Activated CD4-positive, alpha-beta T cell treated with anti-CD3 and anti-CD28 coated beads for 36 hours (primary cell): ENCODE data around the gene NWD2. TPM values are rescaled to one million over a fixed set of nuclear protein-coding genes. Genes with fewer than 3 reads are reported as not detected.

Experiments
- ATAC-seq: fragments of 200-7000 bp; cut with Tn5 transposase; one replicate; pipeline ENCODE4 v1.10.0; 2021; ENCODE audit warnings: mild to moderate bottlenecking, moderate library complexity
- CTCF ChIA-PET: fragments of 350-600 bp; sonication (Branson Sonifier 250); formaldehyde crosslinking; loops from one replicate; lab custom pipeline; 2021; ENCODE audit warnings: antibody characterized with exemption; lab: Charles Lee
- POLR2A ChIA-PET: fragments of 350-600 bp; sonication (Branson Sonifier 250); formaldehyde crosslinking; loops from one replicate; lab custom pipeline; 2021; ENCODE audit warnings: antibody characterized with exemption, inconsistent platforms; lab: Charles Lee
- DNase-seq: peaks from one replicate; pipeline ENCODE4 v3.0.0-alpha.2; 2020
- H3K27ac Mint-ChIP-seq: one replicate; pipeline ENCODE4 v1.8.0; 2021; ENCODE audit warnings: mixed read lengths
- H3K27me3 Mint-ChIP-seq: one replicate; pipeline ENCODE4 v1.8.0; 2021; ENCODE audit warnings: mixed read lengths
- H3K36me3 Mint-ChIP-seq: one replicate; pipeline ENCODE4 v1.8.0; 2021; ENCODE audit warnings: low read depth, mixed read lengths
- H3K4me1 Mint-ChIP-seq: one replicate; pipeline ENCODE4 v1.8.0; 2021; ENCODE audit warnings: mixed read lengths
- H3K4me3 Mint-ChIP-seq: one replicate; pipeline ENCODE4 v1.8.0; 2021; ENCODE audit warnings: mild to moderate bottlenecking, moderate library complexity, mixed read lengths
- H3K9me3 Mint-ChIP-seq: one replicate; pipeline ENCODE4 v1.8.0; 2021; ENCODE audit warnings: low read depth, mixed read lengths
- intact Hi-C, 2 experiments: fragments of 100-400 bp; cut with DNase I in 1 of 2; cut with micrococcal nuclease in 1 of 2; formaldehyde crosslinking; loops; one replicate each; pipeline versions ENCODE4 v1.14.2 to v1.15.1; 2022 to 2024; cut with DNase I, micrococcal nuclease
- total RNA-seq, 2 experiments: library from RNA; stranded (reverse); gene quantifications; one replicate each; pipeline ENCODE4 v1.2.3, GENCODE V29; 2021

NWD2 gene
- total RNA-seq, 2 experiments from 2014 or later = not detected

DNA sequence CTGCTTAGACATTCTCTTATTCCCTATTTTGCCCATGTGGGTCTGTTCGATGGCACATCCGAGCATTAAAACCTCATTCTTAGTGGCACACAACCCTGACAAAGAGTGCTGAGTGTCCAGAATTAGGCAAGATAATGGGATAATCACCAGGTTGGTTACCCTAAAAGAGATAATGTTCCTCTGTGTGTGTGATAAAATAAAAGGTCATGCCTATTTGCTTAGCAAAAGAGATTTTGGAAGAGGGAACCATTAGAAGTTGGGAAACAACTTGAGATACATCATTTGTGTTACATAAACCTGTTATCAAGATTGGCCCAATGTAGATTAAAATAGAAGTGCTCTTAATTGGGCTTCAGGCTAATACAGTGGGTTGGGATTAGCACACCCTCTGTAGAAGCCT, 182.7 kb downstream of the NWD2 start:
- intact Hi-C loops = no loop called here
- H3K9me3 Mint-ChIP-seq = no peaks in the 10 kb centered on the region
- ChIA-PET CTCF (no interaction called here), POLR2A (no interaction called here)
- no peaks in the 10 kb centered on the region for H3K36me3 Mint-ChIP-seq
- no peak overlapping the region for H3K4me3 Mint-ChIP-seq
- no peak overlapping the region for H3K27ac Mint-ChIP-seq
- peaks cover 26% of the 10 kb centered on the region for H3K27me3 Mint-ChIP-seq
- no peaks in the 10 kb centered on the region for H3K4me1 Mint-ChIP-seq
- no peak for ATAC-seq
- no peak for DNase-seq

GRCh38 chr4:37429906-37430305, 185.4 kb downstream of the NWD2 start:
- intact Hi-C loops = no loop called here
- DNase-seq = no peak
- ChIA-PET CTCF (no interaction called here), POLR2A (no interaction called here)
- ATAC-seq = no peak
- no peaks in the 10 kb centered on the region for H3K36me3 Mint-ChIP-seq
- no peaks in the 10 kb centered on the region for H3K4me1 Mint-ChIP-seq
- H3K9me3 Mint-ChIP-seq = no peaks in the 10 kb centered on the region
- peaks cover 25% of the 10 kb centered on the region for H3K27me3 Mint-ChIP-seq
- H3K27ac Mint-ChIP-seq = no peak overlapping the region
- H3K4me3 Mint-ChIP-seq = no peak overlapping the region

DNA sequence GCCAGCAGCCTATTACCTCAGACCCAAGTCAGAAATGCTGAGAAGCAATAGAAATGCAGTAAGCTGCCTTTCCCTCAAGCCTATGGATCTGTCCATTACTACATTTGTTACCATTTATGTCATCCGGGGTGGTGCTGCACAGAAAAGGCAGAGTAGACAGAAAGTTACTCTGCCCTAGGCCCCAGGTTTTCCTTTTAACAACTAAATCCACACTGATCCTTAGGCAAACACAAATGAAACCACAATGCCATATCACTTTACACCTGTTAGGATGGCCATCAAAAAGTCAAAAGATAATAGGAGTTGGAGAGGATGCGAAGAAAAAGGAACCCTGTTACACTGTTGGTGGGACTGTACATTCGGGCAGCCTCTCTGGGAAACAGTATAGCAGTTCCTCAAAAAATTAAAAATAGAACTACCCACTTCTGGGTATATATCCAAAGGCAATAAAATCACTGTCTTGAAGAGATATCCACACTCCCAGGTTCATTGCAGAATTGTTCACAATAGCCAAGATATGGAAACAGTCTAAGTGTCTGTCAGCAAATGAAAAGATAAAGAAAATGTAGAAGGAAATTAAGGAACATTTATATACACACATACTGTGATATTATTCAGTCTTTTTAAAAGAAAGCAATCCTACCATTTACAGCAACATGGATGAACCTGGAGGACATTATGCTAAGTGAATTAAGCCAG, 186.3 kb downstream of the NWD2 start:
- intact Hi-C loops = no loop called here
- Mint-ChIP-seq H3K9me3 (no peaks in the 10 kb centered on the region), H3K27ac (no peak overlapping the region), H3K27me3 (peaks cover 24% of the 10 kb centered on the region), H3K4me3 (no peak overlapping the region), H3K4me1 (no peaks in the 10 kb centered on the region), H3K36me3 (no peaks in the 10 kb centered on the region)
- ChIA-PET POLR2A (no interaction called here), CTCF (interaction anchor here (1.2 to 1.6 kb wide), 2 partner anchors 23 to 135 kb away, joined by 3 to 6 read pairs; a partner anchor contains a TSS)
- ATAC-seq (no peak), DNase-seq (no peak)

GRCh38 chr4:37431417-37431743, 186.8 kb downstream of the NWD2 start:
- no peaks in the 10 kb centered on the region for H3K36me3 Mint-ChIP-seq
- peaks cover 23% of the 10 kb centered on the region for H3K27me3 Mint-ChIP-seq
- H3K4me3 Mint-ChIP-seq = no peak overlapping the region
- ChIA-PET POLR2A (no interaction called here), CTCF (interaction anchor here (1.2 to 1.6 kb wide), 2 partner anchors 22 to 135 kb away, joined by 3 to 6 read pairs; a partner anchor contains a TSS)
- no peaks in the 10 kb centered on the region for H3K4me1 Mint-ChIP-seq
- no peaks in the 10 kb centered on the region for H3K9me3 Mint-ChIP-seq
- intact Hi-C loops = no loop called here
- DNase-seq = no peak
- no peak overlapping the region for H3K27ac Mint-ChIP-seq
- ATAC-seq = no peak

- no peaks in the 10 kb centered on the region for H3K36me3 Mint-ChIP-seq
- CTCF ChIA-PET = interaction anchor here (0.7 to 1.4 kb wide), 2 partner anchors 9 to 18 kb away, joined by 3 to 4 read pairs; no protein-coding TSS in a partner anchor
Observed at GRCh38 chr4:37434469-37434868, 189.9 kb downstream of the NWD2 start.

DNA sequence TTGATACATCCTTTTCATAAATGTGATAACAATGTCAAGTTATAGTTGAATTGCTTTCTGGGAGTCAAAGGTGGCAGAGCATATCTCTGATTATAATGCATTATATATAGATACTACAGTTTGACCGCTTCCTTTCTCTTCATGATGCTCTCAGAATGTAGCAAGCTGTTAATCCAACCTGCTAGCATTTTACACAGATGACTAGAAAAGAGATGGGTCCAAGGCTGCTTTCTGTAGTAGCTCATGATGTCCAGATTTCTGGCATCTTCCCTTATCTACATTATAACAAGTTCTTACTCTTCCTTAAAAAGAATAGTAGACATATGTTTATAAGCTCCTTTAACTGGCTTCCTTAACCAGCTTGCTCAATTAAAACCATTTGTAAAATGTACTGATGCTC, 192.0 kb downstream of the NWD2 start:
- Mint-ChIP-seq H3K27me3 (peaks cover 16% of the 10 kb centered on the region), H3K36me3 (no peaks in the 10 kb centered on the region), H3K4me1 (no peaks in the 10 kb centered on the region), H3K27ac (no peak overlapping the region), H3K4me3 (no peak overlapping the region), H3K9me3 (no peaks in the 10 kb centered on the region)
- ATAC-seq (no peak), DNase-seq (no peak)
- CTCF ChIA-PET = interaction anchor here (0.7 to 1.1 kb wide), 3 partner anchors 11 to 167 kb away, joined by 3 read pairs; a partner anchor contains a TSS
- POLR2A ChIA-PET = no interaction called here
- intact Hi-C loops = no loop called here

More at GRCh38 chr4:37434469-37434868, 189.9 kb downstream of the NWD2 start:
- no peak for DNase-seq
- Mint-ChIP-seq H3K9me3 (no peaks in the 10 kb centered on the region), H3K27me3 (peaks cover 13% of the 10 kb centered on the region), H3K4me1 (no peaks in the 10 kb centered on the region), H3K27ac (no peak overlapping the region), H3K4me3 (no peak overlapping the region)
- ATAC-seq = no peak
- intact Hi-C loops = no loop called here
- POLR2A ChIA-PET = no interaction called here

DNA sequence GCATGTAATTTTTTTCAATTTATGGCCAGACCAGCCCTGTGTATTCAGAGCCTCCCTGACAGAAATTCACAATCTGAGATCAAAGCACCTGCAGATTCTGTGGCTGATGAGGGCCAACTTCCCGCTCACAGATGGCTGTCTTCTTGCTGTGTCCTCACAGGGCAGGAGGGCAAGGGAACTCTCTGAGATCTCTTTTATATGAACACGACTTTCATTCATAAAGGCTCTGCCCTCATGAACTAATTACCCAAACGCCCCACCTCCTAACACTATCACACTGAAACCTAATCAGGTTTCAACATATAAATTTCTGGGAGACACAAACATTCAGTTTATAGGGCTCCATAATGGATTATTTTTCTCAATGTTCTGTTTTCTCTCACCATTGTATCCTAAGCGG, 192.6 kb downstream of the NWD2 start:
- H3K27ac Mint-ChIP-seq = no peak overlapping the region
- intact Hi-C loops = no loop called here
- no peaks in the 10 kb centered on the region for H3K9me3 Mint-ChIP-seq
- DNase-seq (no peak), ATAC-seq (no peak)
- H3K27me3 Mint-ChIP-seq = peaks cover 17% of the 10 kb centered on the region
- no peaks in the 10 kb centered on the region for H3K4me1 Mint-ChIP-seq
- ChIA-PET POLR2A (no interaction called here), CTCF (interaction anchor here (0.7 kb wide), 1 partner anchor 17 kb away, joined by 3 read pairs; a partner anchor contains a TSS)
- no peak overlapping the region for H3K4me3 Mint-ChIP-seq
- H3K36me3 Mint-ChIP-seq = no peaks in the 10 kb centered on the region

GRCh38 chr4:37438564-37439279, 194.2 kb downstream of the NWD2 start:
- no peak overlapping the region for H3K4me3 Mint-ChIP-seq
- no peak for DNase-seq
- no peak for ATAC-seq
- CTCF ChIA-PET = interaction anchor here (0.6 kb wide), 1 partner anchor 246 kb away, joined by 3 read pairs; no protein-coding TSS in a partner anchor
- H3K4me1 Mint-ChIP-seq = no peaks in the 10 kb centered on the region
- H3K9me3 Mint-ChIP-seq = no peaks in the 10 kb centered on the region
- peaks cover 14% of the 10 kb centered on the region for H3K27me3 Mint-ChIP-seq
- POLR2A ChIA-PET = no interaction called here
- intact Hi-C loops = no loop called here
- no peak overlapping the region for H3K27ac Mint-ChIP-seq
- no peaks in the 10 kb centered on the region for H3K36me3 Mint-ChIP-seq

DNA sequence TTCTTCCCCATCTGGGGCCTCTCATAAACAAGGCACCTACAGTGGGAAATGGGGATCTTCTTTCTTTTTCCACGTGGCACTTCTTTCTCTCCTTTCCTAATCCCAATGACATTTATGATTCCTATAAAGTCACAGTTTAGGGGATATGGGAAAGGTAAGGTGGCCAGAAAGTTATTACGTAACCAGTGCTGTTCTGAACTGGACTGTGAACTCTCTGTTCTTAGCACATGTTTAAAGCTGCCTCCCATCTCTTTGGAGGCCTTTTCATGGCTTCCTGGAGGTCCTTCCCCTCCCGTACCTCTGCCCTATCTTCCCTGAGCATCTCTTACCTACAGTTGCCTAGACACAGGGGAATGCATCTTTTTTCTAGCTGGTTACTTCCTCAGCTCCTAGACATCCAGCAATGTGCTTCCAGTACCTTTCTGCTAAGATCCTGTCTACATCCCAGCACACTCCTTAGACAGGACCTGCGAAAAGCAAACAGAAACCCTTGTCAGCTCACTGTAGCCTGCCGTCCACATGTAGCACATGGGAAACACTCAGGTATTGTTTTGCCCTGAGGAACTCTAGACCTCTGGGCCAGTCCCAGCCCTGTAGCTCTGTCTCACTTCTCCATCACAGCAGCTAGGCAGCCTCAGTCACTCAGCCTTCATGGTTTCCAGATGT, 195.4 kb downstream of the NWD2 start:
- Mint-ChIP-seq H3K36me3 (no peaks in the 10 kb centered on the region), H3K27me3 (peaks cover 10% of the 10 kb centered on the region), H3K4me1 (no peaks in the 10 kb centered on the region), H3K4me3 (no peak overlapping the region), H3K27ac (no peak overlapping the region), H3K9me3 (no peaks in the 10 kb centered on the region)
- CTCF ChIA-PET = no interaction called here
- no peak for ATAC-seq
- POLR2A ChIA-PET = no interaction called here
- intact Hi-C loops = no loop called here
- no peak for DNase-seq

GRCh38 chr4:37440501-37440900, 196.0 kb downstream of the NWD2 start:
- H3K36me3 Mint-ChIP-seq = no peaks in the 10 kb centered on the region
- POLR2A ChIA-PET = no interaction called here
- H3K9me3 Mint-ChIP-seq = no peaks in the 10 kb centered on the region
- no peak overlapping the region for H3K4me3 Mint-ChIP-seq
- intact Hi-C loops = no loop called here
- peaks cover 12% of the 10 kb centered on the region for H3K27me3 Mint-ChIP-seq
- H3K27ac Mint-ChIP-seq = no peak overlapping the region
- DNase-seq (no peak), ATAC-seq (no peak)
- CTCF ChIA-PET = no interaction called here
- no peaks in the 10 kb centered on the region for H3K4me1 Mint-ChIP-seq

DNA sequence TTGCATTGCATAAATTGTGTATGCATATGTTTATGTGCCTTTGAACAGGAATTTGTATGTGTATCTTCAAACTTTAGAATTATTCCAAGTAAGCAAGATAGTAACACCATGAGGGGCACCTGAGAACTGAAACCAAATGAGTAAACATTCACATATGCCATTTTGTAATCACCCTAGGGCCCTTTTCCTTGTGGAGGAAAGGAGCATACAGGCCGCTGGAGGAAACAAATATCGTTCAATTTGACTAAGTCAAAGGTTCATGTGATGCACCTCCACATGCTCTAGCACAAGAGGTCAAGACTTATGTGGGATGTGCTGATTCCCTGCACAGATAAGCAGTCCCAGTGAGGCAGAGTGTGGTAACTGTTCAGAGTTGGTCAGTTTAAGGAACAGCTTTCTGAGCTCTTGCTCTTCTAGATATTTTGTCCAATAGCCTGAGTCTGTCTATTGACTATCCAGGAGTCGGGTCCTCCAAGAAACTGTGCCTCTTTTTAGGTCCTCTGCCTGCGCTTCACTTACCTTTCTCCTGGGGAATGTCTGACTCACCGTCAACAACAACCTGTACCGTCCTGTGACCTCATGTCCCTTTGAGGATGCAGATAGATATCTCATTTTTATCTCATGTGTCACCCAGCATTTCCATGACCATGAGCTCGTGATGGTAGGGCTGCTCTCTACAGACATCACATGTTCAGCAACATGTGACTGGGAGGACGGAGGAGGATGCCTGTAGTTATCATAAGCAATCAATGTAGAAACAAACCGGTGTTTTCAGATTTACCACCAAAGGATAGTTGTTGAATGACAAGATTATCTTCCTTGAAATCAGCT, 196.9 kb downstream of the NWD2 start:
- peaks cover 17% of the 10 kb centered on the region for H3K27me3 Mint-ChIP-seq
- H3K36me3 Mint-ChIP-seq = no peaks in the 10 kb centered on the region
- no peak overlapping the region for H3K27ac Mint-ChIP-seq
- DNase-seq (no peak), ATAC-seq (no peak)
- intact Hi-C loops = no loop called here
- CTCF ChIA-PET = interaction anchor here (0.9 to 1.6 kb wide), 2 partner anchors 125 to 194 kb away, joined by 4 to 7 read pairs; no protein-coding TSS in a partner anchor
- no peak overlapping the region for H3K4me3 Mint-ChIP-seq
- POLR2A ChIA-PET = no interaction called here
- H3K9me3 Mint-ChIP-seq = no peaks in the 10 kb centered on the region
- no peaks in the 10 kb centered on the region for H3K4me1 Mint-ChIP-seq
